Mesothelial cell of epicardium (in vitro differentiated cells): ENCODE results near the gene CDH18. TPM values are rescaled to one million over a fixed set of nuclear protein-coding genes. Genes with fewer than 3 reads are reported as not detected.

Experiments
- DNase-seq, 2 experiments: peaks; one replicate each; pipeline ENCODE4 v3.0.0; 2021; ENCODE audit warnings: low spot score in 2 of 2; ENCODE audit not compliant: unreplicated experiment in 2 of 2
- H3K27ac Mint-ChIP-seq: 2 replicates; pipeline ENCODE4 v1.8.0; 2021; ENCODE audit warnings: mixed read lengths
- H3K27me3 Mint-ChIP-seq: 2 replicates; pipeline ENCODE4 v1.8.0; 2021; ENCODE audit warnings: low read depth, mixed read lengths
- H3K36me3 Mint-ChIP-seq: 2 replicates; pipeline ENCODE4 v1.8.0; 2021; ENCODE audit warnings: mixed read lengths
- H3K4me1 Mint-ChIP-seq: 2 replicates; pipeline ENCODE4 v1.8.0; 2021; ENCODE audit warnings: mixed read lengths
- H3K4me3 Mint-ChIP-seq: 2 replicates; pipeline ENCODE4 v1.8.0; 2021; ENCODE audit warnings: mild to moderate bottlenecking, moderate library complexity, mixed read lengths
- H3K9me3 Mint-ChIP-seq: 2 replicates; pipeline ENCODE4 v1.8.0; 2021; ENCODE audit warnings: mixed read lengths
- CTCF ChIP-seq: fragments of 200-600 bp; sonication (generic); IDR thresholded peaks from one replicate; pipeline ENCODE4 v1.5.0; 2021; ENCODE audit warnings: antibody characterized with exemption; ENCODE audit not compliant: unreplicated experiment
- total RNA-seq: library from RNA; stranded (reverse); gene quantifications from 3 replicates; pipeline ENCODE4 v1.2.1, GENCODE V29; 2021

Gene CDH18
- total RNA-seq, 1 donor from 2014 or later: 2.1 TPM

GRCh38 chr5:19519448-19519847 lies 468.6 kb downstream of the CDH18 start:
- no peak overlapping the region for H3K4me3 Mint-ChIP-seq
- no peak overlapping the region for H3K27ac Mint-ChIP-seq
- no peaks in the 10 kb centered on the region for H3K27me3 Mint-ChIP-seq
- H3K4me1 Mint-ChIP-seq: no peaks in the 10 kb centered on the region
- no peaks in the 10 kb centered on the region for H3K36me3 Mint-ChIP-seq
- DNase-seq: no peak
- TF ChIP-seq CTCF: no peak
- peaks cover 13% of the 10 kb centered on the region for H3K9me3 Mint-ChIP-seq

GRCh38 chr5:19498852-19499251 lies 489.1 kb downstream of the CDH18 start:
- DNase-seq: no peak
- no peaks in the 10 kb centered on the region for H3K36me3 Mint-ChIP-seq
- H3K9me3 Mint-ChIP-seq: no peaks in the 10 kb centered on the region
- no peaks in the 10 kb centered on the region for H3K4me1 Mint-ChIP-seq
- H3K27ac Mint-ChIP-seq: no peak overlapping the region
- H3K27me3 Mint-ChIP-seq: no peaks in the 10 kb centered on the region
- H3K4me3 Mint-ChIP-seq: no peak overlapping the region
- TF ChIP-seq CTCF: no peak

- Mint-ChIP-seq H3K4me3 (no peak overlapping the region), H3K27ac (no peak overlapping the region), H3K4me1 (no peaks in the 10 kb centered on the region), H3K27me3 (no peaks in the 10 kb centered on the region), H3K36me3 (no peaks in the 10 kb centered on the region), H3K9me3 (no peaks in the 10 kb centered on the region)
- TF ChIP-seq CTCF: no peak
- DNase-seq: no peak
These were observed 490.7 kb downstream of the CDH18 start for GRCh38 chr5:19497229-19497815.

- Mint-ChIP-seq H3K27me3 (no peaks in the 10 kb centered on the region), H3K27ac (no peak overlapping the region), H3K4me1 (no peaks in the 10 kb centered on the region), H3K36me3 (no peaks in the 10 kb centered on the region), H3K4me3 (no peak overlapping the region), H3K9me3 (no peaks in the 10 kb centered on the region)
- no peak for DNase-seq
- no peak for TF ChIP-seq CTCF
These were observed 491.9 kb downstream of the CDH18 start for GRCh38 chr5:19496056-19496455.

GRCh38 chr5:19492861-19493260 lies 495.1 kb downstream of the CDH18 start:
- no peak overlapping the region for H3K27ac Mint-ChIP-seq
- TF ChIP-seq CTCF: no peak
- no peaks in the 10 kb centered on the region for H3K27me3 Mint-ChIP-seq
- DNase-seq: no peak
- no peaks in the 10 kb centered on the region for H3K9me3 Mint-ChIP-seq
- H3K4me1 Mint-ChIP-seq: no peaks in the 10 kb centered on the region
- H3K36me3 Mint-ChIP-seq: no peaks in the 10 kb centered on the region
- no peak overlapping the region for H3K4me3 Mint-ChIP-seq

- TF ChIP-seq CTCF: no peak
- no peaks in the 10 kb centered on the region for H3K27me3 Mint-ChIP-seq
These were observed 499.2 kb downstream of the CDH18 start for GRCh38 chr5:19488786-19489185.

More at GRCh38 chr5:19488786-19489185, 499.2 kb downstream of the CDH18 start:
- DNase-seq: no peak
- Mint-ChIP-seq H3K9me3 (no peaks in the 10 kb centered on the region), H3K27ac (no peak overlapping the region), H3K4me3 (no peak overlapping the region), H3K4me1 (no peaks in the 10 kb centered on the region), H3K36me3 (no peaks in the 10 kb centered on the region)
